Measurements from ENCODE around the gene DAP. TPM values are rescaled to one million over a fixed set of nuclear protein-coding genes. Genes with fewer than 3 reads are reported as not detected.

Gene DAP
- total RNA-seq, 1 donor from 2014 or later: 74.4 TPM

- Histone ChIP-seq H3K9me3 (no peaks in the 10 kb centered on the region), H3K27me3 (no peaks in the 10 kb centered on the region), H3K4me1 (peaks cover 38% of the 10 kb centered on the region), H3K36me3 (no peaks in the 10 kb centered on the region), H3K27ac (no peak overlapping the region), H3K4me3 (no peak overlapping the region)
- TF ChIP-seq POLR2AphosphoS5 (IDR thresholded peaks at IDR 0.05; ENCODE audit: insufficient read depth in 1 of 2, low read depth in 1 of 2): no peak
- no peak for TF ChIP-seq CTCF (IDR thresholded peaks at IDR 0.05)
- TF ChIP-seq POLR2A (IDR thresholded peaks at IDR 0.05): no peak
- intact Hi-C loops (cut with DNase I): no loop called here
- DNase-seq (ENCODE audit: extremely low spot score in 2 of 2): no peak
These were observed 25.3 kb downstream of the DAP start for GRCh38 chr5:10735569-10736276.

GRCh38 chr5:10734832-10735523 is 26.1 kb downstream of the DAP start:
- intact Hi-C loops (cut with DNase I): no loop called here

GRCh38 chr5:10734037-10734709 is 26.9 kb downstream of the DAP start:
- H3K36me3 ChIP-seq: no peaks in the 10 kb centered on the region
- H3K27ac ChIP-seq: no peak overlapping the region
- H3K4me1 ChIP-seq: peaks cover 38% of the 10 kb centered on the region
- no peak overlapping the region for H3K4me3 ChIP-seq
- TF ChIP-seq POLR2AphosphoS5 (IDR thresholded peaks at IDR 0.05; ENCODE audit: insufficient read depth in 1 of 2, low read depth in 1 of 2) (no peak), CTCF (IDR thresholded peaks at IDR 0.05) (no peak), POLR2A (IDR thresholded peaks at IDR 0.05) (no peak)
- no peaks in the 10 kb centered on the region for H3K27me3 ChIP-seq
- intact Hi-C loops (cut with DNase I): no loop called here
- H3K9me3 ChIP-seq: no peaks in the 10 kb centered on the region
- no peak for DNase-seq (ENCODE audit: extremely low spot score in 2 of 2)

More at GRCh38 chr5:10734832-10735523, 26.1 kb downstream of the DAP start:
- TF ChIP-seq POLR2A (IDR thresholded peaks at IDR 0.05): no peak
- Histone ChIP-seq H3K9me3 (no peaks in the 10 kb centered on the region), H3K27me3 (no peaks in the 10 kb centered on the region), H3K4me1 (peaks cover 38% of the 10 kb centered on the region), H3K36me3 (no peaks in the 10 kb centered on the region), H3K4me3 (no peak overlapping the region), H3K27ac (no peak overlapping the region)
- no peak for DNase-seq (ENCODE audit: extremely low spot score in 2 of 2)

- no peak for DNase-seq (ENCODE audit: extremely low spot score in 2 of 2)
- no peaks in the 10 kb centered on the region for H3K27me3 ChIP-seq
- H3K27ac ChIP-seq: no peak overlapping the region
- H3K4me1 ChIP-seq: peaks cover 38% of the 10 kb centered on the region
- TF ChIP-seq POLR2A (IDR thresholded peaks at IDR 0.05): no peak
- no peak for TF ChIP-seq POLR2AphosphoS5 (IDR thresholded peaks at IDR 0.05; ENCODE audit: insufficient read depth in 1 of 2, low read depth in 1 of 2)
- no peak for TF ChIP-seq CTCF (IDR thresholded peaks at IDR 0.05)
- no peaks in the 10 kb centered on the region for H3K36me3 ChIP-seq
- intact Hi-C loops (cut with DNase I): no loop called here
- no peak overlapping the region for H3K4me3 ChIP-seq
- H3K9me3 ChIP-seq: no peaks in the 10 kb centered on the region
These were observed 27.6 kb downstream of the DAP start for GRCh38 chr5:10733426-10733825.

- Histone ChIP-seq H3K9me3 (no peaks in the 10 kb centered on the region), H3K27ac (no peak overlapping the region), H3K4me3 (no peak overlapping the region), H3K36me3 (no peaks in the 10 kb centered on the region), H3K4me1 (peaks cover 31% of the 10 kb centered on the region), H3K27me3 (no peaks in the 10 kb centered on the region)
- DNase-seq (ENCODE audit: extremely low spot score in 2 of 2): no peak
- intact Hi-C loops (cut with DNase I): no loop called here
- TF ChIP-seq POLR2A (IDR thresholded peaks at IDR 0.05) (no peak), POLR2AphosphoS5 (IDR thresholded peaks at IDR 0.05; ENCODE audit: insufficient read depth in 1 of 2, low read depth in 1 of 2) (no peak), CTCF (IDR thresholded peaks at IDR 0.05) (no peak)
These were observed 29.1 kb downstream of the DAP start for GRCh38 chr5:10731913-10732312.
